Muscle layer of colon (tissue), 2 donors: ENCODE measurements around the gene GOT1.

Experiments used
- H3K27ac ChIP-seq: one replicate; pipeline ENCODE4 v1.7.0; 2013; ENCODE audit warnings: low read depth, mild to moderate bottlenecking, low read length, moderate library complexity
- H3K27me3 ChIP-seq, 2 donors: one replicate each; pipeline ENCODE4 v1.7.0; 2013; ENCODE audit warnings: low read length in 2 of 2, mild to moderate bottlenecking in 2 of 2; ENCODE audit not compliant: insufficient read depth in 2 of 2, control insufficient read depth in 1 of 2
- H3K36me3 ChIP-seq: one replicate; pipeline ENCODE4 v1.7.0; 2013; ENCODE audit warnings: mild to moderate bottlenecking, low read length; ENCODE audit not compliant: insufficient read depth
- H3K4me1 ChIP-seq: one replicate; pipeline ENCODE4 v1.7.0; 2013; ENCODE audit warnings: mild to moderate bottlenecking, low read length; ENCODE audit not compliant: insufficient read depth
- H3K4me3 ChIP-seq, 2 donors: one replicate each; pipeline ENCODE4 v1.7.0; 2013; ENCODE audit warnings: low read length in 2 of 2, low read depth in 1 of 2, mild to moderate bottlenecking in 1 of 2, moderate library complexity in 1 of 2
- H3K9ac ChIP-seq: one replicate; pipeline ENCODE4 v1.7.0; 2013; ENCODE audit warnings: low read length
- H3K9me3 ChIP-seq: one replicate; pipeline ENCODE4 v1.7.0; 2013; ENCODE audit warnings: mild to moderate bottlenecking, low read length
- donor health status: abdominal sarcoma.
- donor health status: Adenocarcinoma of cecum.

The GOT1 gene

DNA sequence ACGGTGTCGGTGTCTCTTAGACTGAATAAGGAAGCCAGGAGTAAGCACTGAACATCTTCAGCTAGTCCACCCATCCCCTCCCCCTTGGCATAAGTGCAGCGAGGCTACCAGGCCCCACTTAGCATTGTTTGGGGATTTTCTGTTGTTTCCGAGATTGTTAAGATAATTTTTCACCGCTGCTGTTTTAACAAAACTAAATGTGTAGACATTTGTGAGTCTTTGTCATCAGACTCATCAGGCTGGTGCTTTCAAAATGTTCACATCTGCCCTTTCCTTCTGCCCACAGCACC is 21.0 kb upstream of the GOT1 start:
- H3K36me3 ChIP-seq = no peaks in the 10 kb centered on the region
- H3K9ac ChIP-seq = no peak overlapping the region
- no peaks in the 10 kb centered on the region for H3K9me3 ChIP-seq
- no peak overlapping the region for H3K27ac ChIP-seq
- H3K4me3 ChIP-seq = no peak overlapping the region
- no peaks in the 10 kb centered on the region for H3K27me3 ChIP-seq
- peaks cover 6% of the 10 kb centered on the region for H3K4me1 ChIP-seq

DNA sequence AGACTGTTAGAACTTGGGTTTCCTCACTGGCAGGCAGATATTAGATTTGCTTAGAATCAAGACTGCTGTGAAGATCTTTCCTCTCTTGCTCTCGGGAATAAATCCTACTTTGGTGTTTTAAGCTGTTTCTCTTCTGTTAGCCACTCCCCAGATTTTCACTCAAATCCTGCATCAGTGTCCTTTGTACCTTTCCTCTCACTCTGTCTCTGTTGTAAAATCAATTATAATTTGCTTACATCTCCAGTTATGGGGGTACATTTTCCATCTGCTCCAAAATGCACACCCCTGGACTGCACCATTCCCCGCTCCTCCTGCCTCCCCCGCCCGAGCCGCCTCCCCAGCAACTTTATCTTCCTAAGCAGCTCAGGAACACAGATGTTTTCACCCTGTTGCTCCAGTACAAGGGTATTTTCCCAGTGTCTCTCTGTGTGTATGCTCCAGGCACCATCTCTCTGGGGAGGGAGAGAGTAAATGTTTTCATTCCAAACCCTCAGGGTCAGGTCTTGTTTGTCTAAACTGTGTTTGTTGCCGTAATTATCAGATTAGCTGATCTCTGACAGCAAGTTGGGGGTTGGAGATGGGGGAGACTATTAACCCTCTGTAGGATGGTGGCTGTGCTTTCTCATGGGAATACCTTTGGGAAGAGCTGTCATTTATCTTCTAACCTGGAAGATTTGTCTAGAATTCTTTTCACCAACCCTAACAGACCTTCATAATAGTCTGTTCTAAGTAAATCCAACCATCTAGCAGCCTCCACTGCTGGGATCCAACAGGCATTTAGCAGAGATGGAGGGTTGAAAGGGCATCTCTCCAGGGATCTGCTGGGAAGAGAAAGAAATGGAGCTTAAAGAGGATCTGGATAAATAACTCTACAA is 20.4 kb upstream of the GOT1 start:
- Histone ChIP-seq H3K9me3 (no peaks in the 10 kb centered on the region), H3K4me3 (peak overlapping the region in 1 of 2 donors; percentile 6), H3K4me1 (peaks cover 6% of the 10 kb centered on the region), H3K27me3 (no peaks in the 10 kb centered on the region), H3K9ac (no peak overlapping the region), H3K36me3 (no peaks in the 10 kb centered on the region), H3K27ac (no peak overlapping the region)

DNA sequence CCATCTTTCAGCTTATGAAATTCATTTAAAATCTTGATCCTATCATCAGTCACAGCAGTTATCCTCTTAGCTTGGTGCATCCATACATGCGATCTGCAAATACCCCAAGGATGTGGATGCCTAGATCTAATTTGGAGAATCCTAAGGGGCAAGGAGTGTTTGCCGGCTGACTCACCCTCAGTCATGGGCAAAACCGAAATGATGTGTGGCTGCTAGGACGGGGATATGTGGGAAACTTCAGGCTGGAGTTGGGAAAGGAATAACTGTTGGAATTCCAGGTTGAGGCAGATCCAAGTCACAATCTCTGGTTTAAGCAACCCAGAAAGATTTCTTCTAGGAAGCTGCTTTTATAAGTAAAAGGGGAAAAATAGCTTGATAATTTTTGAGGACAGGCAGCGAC is 19.7 kb upstream of the GOT1 start:
- H3K9me3 ChIP-seq = no peaks in the 10 kb centered on the region
- peaks cover 6% of the 10 kb centered on the region for H3K4me1 ChIP-seq
- no peak overlapping the region for H3K4me3 ChIP-seq
- H3K9ac ChIP-seq = no peak overlapping the region
- no peaks in the 10 kb centered on the region for H3K27me3 ChIP-seq
- H3K36me3 ChIP-seq = no peaks in the 10 kb centered on the region
- H3K27ac ChIP-seq = no peak overlapping the region

DNA sequence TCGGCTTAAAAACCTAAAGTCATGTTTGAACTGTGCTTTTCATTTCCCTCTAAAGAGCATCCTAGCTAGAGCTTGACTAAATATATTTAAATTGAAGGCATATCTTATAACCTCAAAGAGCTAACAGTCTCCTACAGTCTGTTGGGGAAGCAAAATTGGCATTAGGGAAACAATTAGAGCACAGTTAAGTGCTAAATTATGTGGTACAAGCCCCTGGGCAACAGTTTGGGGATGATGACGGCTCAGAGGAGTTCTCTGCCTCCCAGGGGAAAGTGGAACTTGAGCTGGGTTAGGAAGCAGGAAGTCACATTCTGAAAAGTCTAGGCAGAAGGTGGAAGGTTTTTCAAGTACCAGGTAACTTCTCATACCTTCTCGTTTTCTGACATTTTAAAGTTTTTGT is 18.6 kb upstream of the GOT1 start:
- Histone ChIP-seq H3K27ac (no peak overlapping the region), H3K27me3 (no peaks in the 10 kb centered on the region), H3K4me3 (no peak overlapping the region)

DNA sequence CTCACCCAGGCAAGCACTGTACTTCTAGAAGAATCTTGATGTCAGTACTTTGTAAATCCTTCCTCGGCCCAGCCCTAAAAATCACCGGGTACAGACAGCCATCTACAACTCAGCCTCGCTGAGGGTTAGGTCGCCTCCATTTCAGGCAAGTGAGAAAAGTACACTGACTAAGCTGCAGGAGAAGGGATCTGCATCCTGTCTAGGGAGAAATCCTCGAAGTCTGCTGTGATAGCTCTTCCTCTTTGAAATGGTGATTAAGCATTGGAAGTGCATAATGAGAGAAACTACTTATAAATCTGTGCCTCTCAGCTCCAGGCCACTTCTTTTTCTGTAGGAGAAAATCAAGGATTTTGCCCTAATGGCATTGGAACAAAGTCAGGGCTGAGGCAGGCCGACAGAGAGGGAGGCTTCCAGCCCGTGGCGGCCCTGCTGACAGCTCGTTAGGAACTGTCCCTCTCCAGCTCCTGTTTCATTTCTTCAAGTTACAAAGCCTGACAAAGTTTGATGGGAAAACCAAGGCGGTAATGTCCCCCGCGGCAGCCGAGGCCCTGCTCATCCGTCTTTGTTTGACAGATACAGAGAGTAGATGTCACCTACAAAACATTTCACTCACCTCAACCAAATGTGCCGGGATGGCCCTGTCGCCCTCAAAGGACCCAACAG is 14.1 kb upstream of the GOT1 start:
- no peak overlapping the region for H3K27ac ChIP-seq

More for the DNA sequence above, 18.6 kb upstream of the GOT1 start:
- H3K36me3 ChIP-seq = no peaks in the 10 kb centered on the region
- H3K9ac ChIP-seq = no peak overlapping the region
- H3K9me3 ChIP-seq = no peaks in the 10 kb centered on the region
- H3K4me1 ChIP-seq = peaks cover 6% of the 10 kb centered on the region

DNA sequence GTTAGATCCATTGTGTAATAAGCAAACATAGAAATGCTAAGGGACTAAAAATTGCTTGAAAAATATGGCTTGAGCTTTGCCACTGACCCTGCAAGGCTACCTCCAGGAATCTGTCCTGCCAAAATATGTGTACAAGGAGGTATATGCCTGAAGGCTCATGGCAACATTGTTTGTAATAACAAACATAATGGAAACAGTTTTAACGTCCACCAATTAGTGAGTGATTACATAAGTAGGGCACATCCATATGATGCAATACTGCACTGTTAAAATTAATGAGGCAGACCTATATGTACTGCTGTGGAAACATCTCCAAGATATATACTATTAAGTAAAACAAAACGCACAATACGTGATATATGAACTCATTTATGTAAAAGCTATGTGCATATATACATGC is 13.1 kb upstream of the GOT1 start:
- Histone ChIP-seq H3K9ac (no peak overlapping the region), H3K36me3 (no peaks in the 10 kb centered on the region), H3K4me3 (no peak overlapping the region), H3K9me3 (no peaks in the 10 kb centered on the region), H3K27me3 (no peaks in the 10 kb centered on the region), H3K27ac (no peak overlapping the region), H3K4me1 (no peaks in the 10 kb centered on the region)

More for the DNA sequence above, 14.1 kb upstream of the GOT1 start:
- Histone ChIP-seq H3K4me1 (no peaks in the 10 kb centered on the region), H3K9ac (no peak overlapping the region), H3K9me3 (no peaks in the 10 kb centered on the region), H3K4me3 (no peak overlapping the region), H3K36me3 (no peaks in the 10 kb centered on the region), H3K27me3 (no peaks in the 10 kb centered on the region)

DNA sequence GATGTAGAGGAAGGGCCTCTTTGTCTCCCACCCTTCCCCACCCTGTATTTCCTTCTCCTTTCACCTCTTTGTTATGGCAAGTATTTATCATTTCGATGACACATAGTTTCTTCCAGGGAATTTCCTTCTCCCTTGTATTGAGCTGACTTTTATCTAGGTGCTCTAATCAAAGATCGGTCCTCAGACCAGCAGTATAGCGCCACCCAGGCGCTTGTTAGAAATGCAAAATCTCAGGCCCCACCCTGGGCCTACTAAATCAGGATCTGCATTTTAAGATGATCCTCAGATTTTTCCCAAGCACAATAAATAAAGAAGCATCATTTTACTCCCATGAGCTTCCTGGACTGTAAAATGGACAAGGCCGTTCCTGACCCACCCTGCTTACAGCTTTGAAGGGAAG is 12.0 kb upstream of the GOT1 start:
- no peaks in the 10 kb centered on the region for H3K27me3 ChIP-seq

DNA sequence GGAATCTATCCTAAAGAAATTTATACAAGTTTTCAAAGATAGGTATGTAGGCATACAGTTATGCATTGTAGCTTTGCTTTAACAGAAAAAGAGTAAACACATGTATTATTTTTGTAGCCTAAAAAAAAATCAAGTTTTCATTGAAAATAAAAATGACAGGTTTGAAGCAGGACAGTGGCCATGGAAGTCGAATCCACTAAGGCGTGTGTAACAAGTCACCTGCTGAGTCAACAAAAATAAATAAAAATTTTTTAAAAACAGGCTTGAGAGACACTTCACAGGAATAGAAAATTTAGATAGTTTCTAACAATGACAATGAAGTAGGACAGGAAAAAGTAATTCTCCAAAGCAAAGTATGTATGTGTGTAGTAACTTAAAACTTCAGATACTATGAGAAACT is 8.5 kb upstream of the GOT1 start:
- H3K36me3 ChIP-seq = no peaks in the 10 kb centered on the region
- no peak overlapping the region for H3K4me3 ChIP-seq
- no peak overlapping the region for H3K27ac ChIP-seq
- peaks cover 23% of the 10 kb centered on the region for H3K4me1 ChIP-seq
- H3K9me3 ChIP-seq = no peaks in the 10 kb centered on the region
- H3K9ac ChIP-seq = no peak overlapping the region
- H3K27me3 ChIP-seq = no peaks in the 10 kb centered on the region

More for the DNA sequence above, 12.0 kb upstream of the GOT1 start:
- Histone ChIP-seq H3K27ac (no peak overlapping the region), H3K9ac (no peak overlapping the region), H3K4me3 (no peak overlapping the region), H3K4me1 (no peaks in the 10 kb centered on the region), H3K36me3 (no peaks in the 10 kb centered on the region), H3K9me3 (no peaks in the 10 kb centered on the region)

DNA sequence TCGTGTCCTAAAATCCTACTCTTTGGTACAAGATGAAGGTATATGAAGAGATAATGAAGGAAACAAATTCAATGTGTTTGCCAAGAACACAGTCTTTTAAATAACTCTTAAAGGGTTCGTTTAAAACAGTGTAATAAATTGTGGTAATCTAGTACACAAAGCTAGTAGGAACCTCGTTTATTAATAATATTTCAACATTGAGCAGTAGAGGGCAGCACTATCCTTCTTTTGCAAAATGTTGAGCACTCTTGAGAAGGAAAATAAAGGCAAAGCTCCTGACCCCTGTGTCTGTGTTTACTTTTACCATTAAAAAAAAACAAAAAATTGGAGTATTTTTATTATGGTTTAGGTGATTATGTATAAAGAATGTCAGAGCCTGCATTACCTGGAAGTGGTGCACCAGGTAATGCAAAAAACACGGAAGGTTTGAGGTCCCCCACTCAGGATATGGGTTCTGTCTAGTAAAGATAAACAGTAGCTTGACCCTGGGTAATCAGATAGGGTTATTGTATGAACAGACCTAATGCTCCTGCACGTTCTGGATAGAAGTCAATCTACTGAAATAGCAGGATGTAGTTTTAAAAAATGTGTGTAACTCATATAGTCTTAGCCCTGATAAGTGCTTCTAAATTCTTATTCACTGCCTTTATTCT is 5.7 kb upstream of the GOT1 start:
- Histone ChIP-seq H3K27me3 (no peaks in the 10 kb centered on the region), H3K9me3 (no peaks in the 10 kb centered on the region), H3K9ac (peak overlapping the region; percentile 55), H3K27ac (peak overlapping the region; percentile 12), H3K36me3 (no peaks in the 10 kb centered on the region), H3K4me1 (peaks cover 46% of the 10 kb centered on the region), H3K4me3 (no peak overlapping the region)

DNA sequence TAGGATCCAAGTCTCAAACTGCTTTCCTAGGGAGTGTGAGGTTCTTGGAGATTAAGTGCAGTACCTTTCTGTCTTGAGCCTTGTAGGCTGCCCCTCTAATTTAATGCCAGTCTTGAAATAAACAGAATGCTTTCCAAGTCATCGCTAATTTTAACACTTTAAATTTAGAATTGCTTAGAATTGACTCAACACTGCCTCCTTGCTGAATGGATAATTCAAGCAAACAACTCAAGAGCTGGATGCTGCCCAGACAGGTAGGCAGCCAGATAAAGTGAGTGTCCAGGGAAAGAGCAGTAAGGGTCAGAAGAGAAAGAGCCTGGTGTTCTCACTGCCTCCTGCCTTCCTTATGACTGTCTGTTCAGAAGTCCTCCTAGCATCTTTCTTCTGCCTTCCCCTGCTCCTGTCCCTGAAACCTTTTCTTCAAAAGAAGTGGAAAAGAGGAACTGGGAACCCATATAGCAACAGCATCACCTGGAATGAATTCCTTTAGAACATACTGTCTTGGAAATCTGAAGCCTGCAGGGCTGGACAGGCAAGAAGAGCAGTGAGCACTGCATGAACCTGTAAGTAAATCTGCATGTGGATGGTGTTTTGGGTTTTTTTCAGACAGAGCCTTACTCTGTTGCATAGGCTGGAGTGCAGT is 3.1 kb upstream of the GOT1 start:
- no peaks in the 10 kb centered on the region for H3K36me3 ChIP-seq
- peaks cover 55% of the 10 kb centered on the region for H3K4me1 ChIP-seq
- no peak overlapping the region for H3K27ac ChIP-seq
- no peaks in the 10 kb centered on the region for H3K27me3 ChIP-seq
- H3K4me3 ChIP-seq = no peak overlapping the region
- no peaks in the 10 kb centered on the region for H3K9me3 ChIP-seq
- H3K9ac ChIP-seq = no peak overlapping the region

DNA sequence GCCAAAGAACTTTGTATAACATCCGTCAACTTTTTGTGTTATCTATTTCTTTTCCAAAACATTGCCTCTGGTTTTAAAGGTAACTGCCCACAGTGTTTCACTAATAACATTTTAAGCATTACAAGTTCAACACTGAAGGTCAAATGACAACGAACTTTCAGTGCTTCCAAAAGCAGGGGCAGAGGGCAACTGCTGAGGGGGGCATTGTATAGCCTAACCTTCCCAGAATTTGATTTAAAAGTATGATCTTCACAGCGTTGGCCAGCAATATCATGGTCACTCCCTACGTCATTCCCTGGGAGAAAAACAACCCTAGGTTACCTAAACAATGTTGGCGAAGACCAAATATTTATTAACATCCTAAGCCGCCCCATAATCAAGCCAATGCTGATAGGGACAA is 2.5 kb upstream of the GOT1 start:
- no peaks in the 10 kb centered on the region for H3K36me3 ChIP-seq
- H3K9me3 ChIP-seq = no peaks in the 10 kb centered on the region
- peak overlapping the region; percentile 4 for H3K27ac ChIP-seq
- H3K27me3 ChIP-seq = no peaks in the 10 kb centered on the region
- H3K4me1 ChIP-seq = peaks cover 55% of the 10 kb centered on the region
- H3K4me3 ChIP-seq = no peak overlapping the region
- H3K9ac ChIP-seq = peak overlapping the region; percentile 21
